HCT116 (cell line): Measurements from ENCODE around the gene ARAP1. TPM values are rescaled to one million over a fixed set of nuclear protein-coding genes. Genes with fewer than 3 reads are reported as not detected.

Experiments used
- ATAC-seq: fragments of 200-7000 bp; cut with Tn5 transposase; 2 replicates; pipeline ENCODE4 v1.9.1; 2020; ENCODE audit warnings: mild to moderate bottlenecking, moderate library complexity
- BruUV-seq: library from RNA; stranded (reverse); fragments of 400-500 nt; replicated peaks from 2 replicates; lab custom pipeline; 2021; lab: Mats Ljungman, UMichigan
- CTCF ChIA-PET: fragments of 300-600 bp; sonication (Branson Sonifier 250); formaldehyde crosslinking; loops from one replicate; lab custom pipeline; 2021; ENCODE audit warnings: antibody characterized with exemption; lab: Charles Lee
- POLR2A ChIA-PET: fragments of 300-600, 350-600 bp; sonication (Branson Sonifier 250); formaldehyde crosslinking; loops from one replicate; lab custom pipeline; 2021; ENCODE audit warnings: antibody characterized with exemption; lab: Charles Lee
- RAD21 ChIA-PET, 2 experiments: fragments of 300-600 bp; sonication (Branson Sonifier 250); formaldehyde crosslinking; loops; one replicate each; lab custom pipeline; 2023; ENCODE audit warnings: low total read pairs in 2 of 2; ENCODE audit not compliant: uncharacterized antibody in 2 of 2, unreplicated experiment in 2 of 2, low non-redundant PET in 1 of 2; lab: Charles Lee
- DNase-seq: peaks from one replicate; pipeline ENCODE4 v3.0.0-alpha.2; 2010; ENCODE audit warnings: low read depth, low spot score
- H2AFZ ChIP-seq: fragments of 200-600 bp; shearing (Covaris generic), sonication (generic); 2 replicates; pipeline ENCODE4 v1.6.1; 2017; ENCODE audit warnings: low read depth, mixed run types, mixed read lengths, antibody characterized with exemption, low read length; ENCODE audit not compliant: poor library complexity, severe bottlenecking
- H3K27ac ChIP-seq: 2 replicates; pipeline ENCODE4 v1.5.1; 2012; ENCODE audit warnings: low read depth, low read length
- H3K27me3 ChIP-seq: fragments of 200-600 bp; sonication (generic); 2 replicates; pipeline ENCODE4 v1.6.1; 2016; ENCODE audit warnings: mixed run types, low read length, mixed read lengths; ENCODE audit not compliant: insufficient read depth
- H3K36me3 ChIP-seq, 2 experiments: fragments of 200-500 bp in 1 of 2; fragments of 200-600 bp in 1 of 2; sonication (Bioruptor generic) in 1 of 2; sonication (generic) in 1 of 2; 2 replicates each; pipeline versions ENCODE4 v1.5.1 to v1.6.1; 2014 to 2016; ENCODE audit warnings: low read length in 2 of 2, inconsistent platforms in 1 of 2, mixed read lengths in 1 of 2, mixed run types in 1 of 2; ENCODE audit not compliant: insufficient read depth in 2 of 2, control insufficient read depth in 1 of 2
- H3K4me1 ChIP-seq, 2 experiments: fragments of 200-600 bp in 1 of 2; sonication (generic) in 1 of 2; 2 replicates each; pipeline versions ENCODE4 v1.5.1 to v1.6.1; 2012 to 2017; ENCODE audit warnings: low read length in 2 of 2, inconsistent platforms in 1 of 2, mild to moderate bottlenecking in 1 of 2, mixed read lengths in 1 of 2, mixed run types in 1 of 2, moderate library complexity in 1 of 2; ENCODE audit not compliant: insufficient read depth in 2 of 2, control insufficient read depth in 1 of 2
- H3K4me2 ChIP-seq: fragments of 200-600 bp; sonication (generic); 2 replicates; pipeline ENCODE4 v1.6.1; 2017; ENCODE audit warnings: mixed run types, low read length, mixed read lengths
- H3K4me3 ChIP-seq, 2 experiments: fragments of 200-600 bp in 1 of 2; sonication (generic) in 1 of 2; replicated peaks in 1 of 2; 2 replicates each; pipeline ENCODE4 v1.5.1; 2011 to 2016; ENCODE audit warnings: low read length in 2 of 2, control low read depth in 1 of 2, low read depth in 1 of 2, mild to moderate bottlenecking in 1 of 2, mixed read lengths in 1 of 2, mixed run types in 1 of 2
- H3K79me2 ChIP-seq: fragments of 200-600 bp; sonication (generic); 2 replicates; pipeline ENCODE4 v1.6.1; 2017; ENCODE audit warnings: mild to moderate bottlenecking, mixed run types, low read length, moderate library complexity, mixed read lengths; ENCODE audit not compliant: insufficient read depth
- H3K9ac ChIP-seq: fragments of 200-600 bp; sonication (generic); 2 replicates; pipeline ENCODE4 v1.6.1; 2016; ENCODE audit warnings: low read length, mixed read lengths
- H3K9me2 ChIP-seq: fragments of 200-600 bp; sonication (generic), shearing (Covaris generic); 2 replicates; pipeline ENCODE4 v1.6.1; 2017; ENCODE audit warnings: mixed run types, mild to moderate bottlenecking, moderate library complexity; ENCODE audit not compliant: insufficient read depth
- H3K9me3 ChIP-seq, 2 experiments: fragments of 200-500 bp in 1 of 2; fragments of 200-600 bp in 1 of 2; sonication (Bioruptor generic) in 1 of 2; sonication (generic) in 1 of 2; 2 replicates each; pipeline ENCODE4 v1.6.1; 2014 to 2017; ENCODE audit warnings: low read length in 2 of 2, mixed read lengths in 2 of 2, inconsistent platforms in 1 of 2, low read depth in 1 of 2, mild to moderate bottlenecking in 1 of 2, mixed run types in 1 of 2, moderate library complexity in 1 of 2; ENCODE audit not compliant: control insufficient read depth in 1 of 2, insufficient read depth in 1 of 2
- H4K20me1 ChIP-seq: fragments of 200-600 bp; sonication (generic), shearing (Covaris generic); 2 replicates; pipeline ENCODE4 v1.6.1; 2017; ENCODE audit warnings: mixed run types, mild to moderate bottlenecking, moderate library complexity; ENCODE audit not compliant: insufficient read depth
- CBX3 ChIP-seq: IDR thresholded peaks from 2 replicates; pipeline ENCODE4 v1.6.1; 2012; ENCODE audit warnings: low read depth
- CEBPB ChIP-seq: IDR thresholded peaks from 2 replicates; pipeline ENCODE4 v1.6.1; 2012; ENCODE audit warnings: low read depth
- EGR1 ChIP-seq: IDR thresholded peaks from 2 replicates; pipeline ENCODE4 v1.6.1; 2012; ENCODE audit warnings: low read depth
- ELF1 ChIP-seq: IDR thresholded peaks from 2 replicates; pipeline ENCODE4 v1.6.1; 2012; ENCODE audit warnings: low read depth, borderline replicate concordance
- EZH2phosphoT487 ChIP-seq: fragments of 200-600 bp; IDR thresholded peaks from 2 replicates; pipeline ENCODE4 v1.6.1; 2018; ENCODE audit warnings: antibody characterized with exemption, borderline replicate concordance
- FOSL1 ChIP-seq: IDR thresholded peaks from 2 replicates; pipeline ENCODE4 v1.6.1; 2012; ENCODE audit warnings: low read depth
- JUND ChIP-seq: IDR thresholded peaks from 2 replicates; pipeline ENCODE4 v1.6.1; 2012
- POLR2A ChIP-seq: IDR thresholded peaks from 2 replicates; pipeline ENCODE4 v1.7.0; 2011; ENCODE audit warnings: borderline replicate concordance; ENCODE audit not compliant: insufficient read depth, insufficient read length; ENCODE audit errors: extremely low read depth
- POLR2AphosphoS5 ChIP-seq: IDR thresholded peaks from 2 replicates; pipeline ENCODE4 v1.6.1; 2011; ENCODE audit warnings: mild to moderate bottlenecking, low read depth, low read length, moderate library complexity
- RAD21 ChIP-seq: IDR thresholded peaks from 2 replicates; pipeline ENCODE4 v1.6.1; 2012; ENCODE audit warnings: low read depth, mild to moderate bottlenecking
- SP1 ChIP-seq: IDR thresholded peaks from 2 replicates; pipeline ENCODE4 v1.6.1; 2012; ENCODE audit warnings: low read depth
- SRF ChIP-seq: IDR thresholded peaks from 2 replicates; pipeline ENCODE4 v1.6.1; 2012; ENCODE audit warnings: low read depth
- TCF7L2 ChIP-seq: IDR thresholded peaks from 2 replicates; pipeline ENCODE4 v1.7.0; 2011; ENCODE audit warnings: borderline replicate concordance, inconsistent platforms; ENCODE audit not compliant: insufficient read depth, insufficient read length; ENCODE audit errors: extremely low read depth
- ZFX ChIP-seq: fragments of 450-650 bp; IDR thresholded peaks from 2 replicates; pipeline ENCODE4 v1.6.1; 2017
- ZNF274 ChIP-seq: fragments of 200-500 bp; sonication (Bioruptor generic); IDR thresholded peaks from 2 replicates; pipeline ENCODE4 v1.6.1; 2014; ENCODE audit warnings: mild to moderate bottlenecking, low read depth, low read length, inconsistent platforms
- intact Hi-C: fragments of 100-400 bp; cut with micrococcal nuclease; formaldehyde crosslinking; loops from 2 replicates; pipeline ENCODE4 v1.10.0; 2022
- total RNA-seq: library from RNA; stranded (reverse); gene quantifications from one replicate; pipeline ENCODE4 v1.2.1, GENCODE V29; 2021; ENCODE audit not compliant: unreplicated experiment
- TF ChIP-seq, protein P1 (sequence below): IDR thresholded peaks from 2 replicates; pipeline ENCODE4 v1.6.1; 2011; ENCODE audit warnings: mild to moderate bottlenecking, low read length, moderate library complexity; ENCODE audit not compliant: insufficient replicate concordance; ENCODE audit errors: extremely low read depth
- TF ChIP-seq, protein P2 (sequence below), 3 experiments: fragments of 200-600 bp in 1 of 3; sonication (generic) in 1 of 3; IDR thresholded peaks in 2 of 3; conservative IDR thresholded peaks in 1 of 3; 2 replicates each; pipeline ENCODE4 v1.5.1; 2012 to 2017; ENCODE audit warnings: low read depth in 2 of 3, low read length in 2 of 3, antibody characterized with exemption in 1 of 3, borderline replicate concordance in 1 of 3, control low read depth in 1 of 3, mild to moderate bottlenecking in 1 of 3, mixed read lengths in 1 of 3, mixed run types in 1 of 3, moderate library complexity in 1 of 3; ENCODE audit not compliant: insufficient read depth in 1 of 3
- TF ChIP-seq, protein P3 (sequence below): IDR thresholded peaks from 2 replicates; pipeline ENCODE4 v1.6.1; 2012

The ARAP1 gene
- total RNA-seq, 1 experiment from 2014 or later: 57.4 TPM

DNA sequence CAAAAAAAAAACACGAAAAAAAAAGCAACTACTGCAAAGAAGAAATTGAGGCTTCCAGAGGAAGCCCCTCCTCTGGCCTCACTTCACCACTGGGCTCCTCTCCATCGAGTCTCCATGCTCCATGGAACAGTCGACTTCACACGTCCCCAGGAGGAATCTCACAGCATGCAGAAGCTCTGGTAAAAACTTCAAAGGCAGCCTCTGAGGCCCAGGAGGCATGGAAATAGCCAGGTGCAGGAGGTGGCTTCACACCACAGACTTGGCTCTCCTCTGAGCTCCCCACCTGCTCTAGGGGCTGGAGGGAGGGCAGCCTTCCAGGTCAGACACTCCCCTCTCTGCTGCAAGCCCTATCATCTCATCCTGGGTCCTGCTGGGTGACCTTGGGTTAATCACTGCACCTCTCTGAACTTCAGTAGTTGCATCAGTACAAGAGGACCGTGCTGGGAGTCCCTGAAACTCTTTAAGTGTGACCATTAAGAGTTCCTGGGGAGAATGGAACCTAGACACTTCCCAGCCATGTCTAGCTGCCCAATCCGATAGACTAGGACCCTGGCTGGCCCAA lies 86.2 kb downstream of the ARAP1 start:
- DNase-seq: no peak
- ChIA-PET CTCF (interaction anchor here (0.9 kb wide), 1 partner anchor 18 kb away, joined by 3 read pairs; no protein-coding TSS in a partner anchor), POLR2A (no interaction called here), RAD21 (no interaction called here)
- BruUV-seq: no TSS peak
- no peaks in the 10 kb centered on the region for H4K20me1 ChIP-seq
- no peak overlapping the region for H3K27ac ChIP-seq
- H3K36me3 ChIP-seq: no peaks in the 10 kb centered on the region
- intact Hi-C loops: no loop called here
- H3K79me2 ChIP-seq: no peaks in the 10 kb centered on the region
- H3K9me2 ChIP-seq: no peaks in the 10 kb centered on the region
- H3K4me3 ChIP-seq: no peak overlapping the region
- H3K4me1 ChIP-seq: no peaks in the 10 kb centered on the region
- no peak overlapping the region for H3K4me2 ChIP-seq
- H3K27me3 ChIP-seq: no peaks in the 10 kb centered on the region
- peaks cover 9 to 15% of the 10 kb centered on the region in 2 experiments; a peak in 2 of 4 replicates for H3K9me3 ChIP-seq
- no peak overlapping the region for H2AFZ ChIP-seq
- TF ChIP-seq EGR1 (no peak), JUND (no peak), ZFX (no peak), CEBPB (no peak), FOSL1 (no peak), TCF7L2 (no peak), CBX3 (no peak), ZNF274 (no peak), SP1 (no peak), POLR2AphosphoS5 (no peak), ELF1 (no peak), SRF (no peak), EZH2phosphoT487 (no peak), POLR2A (no peak), RAD21 (no peak)
- TF ChIP-seq, protein P1, sequence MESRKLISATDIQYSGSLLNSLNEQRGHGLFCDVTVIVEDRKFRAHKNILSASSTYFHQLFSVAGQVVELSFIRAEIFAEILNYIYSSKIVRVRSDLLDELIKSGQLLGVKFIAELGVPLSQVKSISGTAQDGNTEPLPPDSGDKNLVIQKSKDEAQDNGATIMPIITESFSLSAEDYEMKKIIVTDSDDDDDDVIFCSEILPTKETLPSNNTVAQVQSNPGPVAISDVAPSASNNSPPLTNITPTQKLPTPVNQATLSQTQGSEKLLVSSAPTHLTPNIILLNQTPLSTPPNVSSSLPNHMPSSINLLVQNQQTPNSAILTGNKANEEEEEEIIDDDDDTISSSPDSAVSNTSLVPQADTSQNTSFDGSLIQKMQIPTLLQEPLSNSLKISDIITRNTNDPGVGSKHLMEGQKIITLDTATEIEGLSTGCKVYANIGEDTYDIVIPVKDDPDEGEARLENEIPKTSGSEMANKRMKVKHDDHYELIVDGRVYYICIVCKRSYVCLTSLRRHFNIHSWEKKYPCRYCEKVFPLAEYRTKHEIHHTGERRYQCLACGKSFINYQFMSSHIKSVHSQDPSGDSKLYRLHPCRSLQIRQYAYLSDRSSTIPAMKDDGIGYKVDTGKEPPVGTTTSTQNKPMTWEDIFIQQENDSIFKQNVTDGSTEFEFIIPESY: no peak
- TF ChIP-seq, protein P2, sequence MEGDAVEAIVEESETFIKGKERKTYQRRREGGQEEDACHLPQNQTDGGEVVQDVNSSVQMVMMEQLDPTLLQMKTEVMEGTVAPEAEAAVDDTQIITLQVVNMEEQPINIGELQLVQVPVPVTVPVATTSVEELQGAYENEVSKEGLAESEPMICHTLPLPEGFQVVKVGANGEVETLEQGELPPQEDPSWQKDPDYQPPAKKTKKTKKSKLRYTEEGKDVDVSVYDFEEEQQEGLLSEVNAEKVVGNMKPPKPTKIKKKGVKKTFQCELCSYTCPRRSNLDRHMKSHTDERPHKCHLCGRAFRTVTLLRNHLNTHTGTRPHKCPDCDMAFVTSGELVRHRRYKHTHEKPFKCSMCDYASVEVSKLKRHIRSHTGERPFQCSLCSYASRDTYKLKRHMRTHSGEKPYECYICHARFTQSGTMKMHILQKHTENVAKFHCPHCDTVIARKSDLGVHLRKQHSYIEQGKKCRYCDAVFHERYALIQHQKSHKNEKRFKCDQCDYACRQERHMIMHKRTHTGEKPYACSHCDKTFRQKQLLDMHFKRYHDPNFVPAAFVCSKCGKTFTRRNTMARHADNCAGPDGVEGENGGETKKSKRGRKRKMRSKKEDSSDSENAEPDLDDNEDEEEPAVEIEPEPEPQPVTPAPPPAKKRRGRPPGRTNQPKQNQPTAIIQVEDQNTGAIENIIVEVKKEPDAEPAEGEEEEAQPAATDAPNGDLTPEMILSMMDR (IDR thresholded peaks at IDR 0.05 in 2 of 3, conservative IDR thresholded peaks at IDR 0.05 in 1 of 3; ENCODE audit: borderline replicate concordance in 1 of 3, insufficient read depth in 1 of 3, low read depth in 2 of 3, low read length in 2 of 3): no peak
- TF ChIP-seq, protein P3, sequence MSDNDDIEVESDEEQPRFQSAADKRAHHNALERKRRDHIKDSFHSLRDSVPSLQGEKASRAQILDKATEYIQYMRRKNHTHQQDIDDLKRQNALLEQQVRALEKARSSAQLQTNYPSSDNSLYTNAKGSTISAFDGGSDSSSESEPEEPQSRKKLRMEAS: no peak
- H3K9ac ChIP-seq: no peak overlapping the region
- no peak for ATAC-seq
